Psoas muscle (tissue), 8 donors: ENCODE measurements around the gene SPATA2L. TPM values are rescaled to one million over a fixed set of nuclear protein-coding genes. Genes with fewer than 3 reads are reported as not detected.
A peak's percentile ranks its signal among the peaks of the same experiment; 100 is the strongest.
"Not testable (repeated sequence)": the region's sequence is repeated elsewhere in the genome, so short reads cannot be mapped to it uniquely, and the experiment has no call there.

ENCODE experiments used
- ATAC-seq, 4 donors: fragments of 200-7000 bp; cut with Tn5 transposase; one replicate each; pipeline ENCODE4 v1.9.1; 2020; ENCODE audit warnings: moderate library complexity in 3 of 4, mild to moderate bottlenecking in 2 of 4
- DNase-seq, 2 donors: peaks; one replicate each; pipeline ENCODE4 v3.0.0-alpha.2; 2020
- H3K27ac ChIP-seq: fragments of 200-600 bp; one replicate; pipeline ENCODE4 v1.8.0; 2022
- H3K27me3 ChIP-seq, 3 donors: fragments of 200-600 bp in 1 of 3; one replicate each; pipeline versions ENCODE4 v1.6.1 to v1.8.0; 2013 to 2022; ENCODE audit warnings: low read length in 2 of 3, mild to moderate bottlenecking in 2 of 3, moderate library complexity in 1 of 3; ENCODE audit not compliant: insufficient read depth in 3 of 3
- H3K36me3 ChIP-seq, 2 donors: fragments of 200-600 bp in 1 of 2; one replicate each; pipeline versions ENCODE4 v1.6.1 to v1.8.0; 2013 to 2022; ENCODE audit warnings: low read depth in 1 of 2, mild to moderate bottlenecking in 1 of 2, moderate library complexity in 1 of 2; ENCODE audit not compliant: insufficient read depth in 1 of 2
- H3K4me1 ChIP-seq: fragments of 200-600 bp; one replicate; pipeline ENCODE4 v1.8.0; 2022
- H3K4me3 ChIP-seq: fragments of 200-600 bp; one replicate; pipeline ENCODE4 v1.8.0; 2022; ENCODE audit warnings: mild to moderate bottlenecking
- H3K9me3 ChIP-seq: fragments of 200-600 bp; one replicate; pipeline ENCODE4 v1.8.0; 2022
- WGBS, 3 donors: extraction: QIAGEN DNeasy Blood & Tissue Kit; methylation state at CpG; one replicate each; pipeline versions ENCODE4 v1.1.6 to v1.1.7; 2013; 5-methylcytosine and 5-hydroxymethylcytosine counted together
- intact Hi-C, 2 donors: fragments of 100-400 bp; cut with DNase I; formaldehyde crosslinking; loops; one replicate each; pipeline versions ENCODE4 v1.11.0 to v1.14.2; 2022
- polyA plus RNA-seq, 3 donors: library from polyadenylated mRNA; stranded (reverse); fragments of 200-250 nt; gene quantifications; one replicate each; pipeline ENCODE4 v1.2.3, GENCODE V29; 2013
- total RNA-seq, 4 donors: library from RNA; stranded (reverse); fragmentation: NEBNext Ultra II Directional in 2 of 4; extraction: Animal tissue kit (Norgen Biotek cat#: 25700) in 2 of 4; gene quantifications; one replicate each; pipeline versions ENCODE4 v1.2.1 to v1.2.4, GENCODE V29; 2021 to 2023
- TF ChIP-seq, protein P1 (sequence below): fragments of 200-600 bp; IDR thresholded peaks from one replicate; pipeline ENCODE4 v1.8.0; 2022; ENCODE audit warnings: antibody characterized with exemption
- donor health status: healthy with polysubstance abuse.
- donor health status: DM: no; HTN: no; CAD: no; lungs with moderate emphysema.
- donor health status: Bipolar disorder and iron deficiency.
- donor health status: healthy.
- donor health status: DM: yes; HTN: yes; CAD: no.
- donor health status: DM: no; HTN: no; CAD: no.
- donor health status: DM: no; HTN: no; CAD: no.
- donor health status: DM: yes; HTN: yes; CAD: no.

The SPATA2L gene
- total and polyA plus RNA-seq, 7 donors = 0.56 to 5.9 (median 1.3) TPM

DNA sequence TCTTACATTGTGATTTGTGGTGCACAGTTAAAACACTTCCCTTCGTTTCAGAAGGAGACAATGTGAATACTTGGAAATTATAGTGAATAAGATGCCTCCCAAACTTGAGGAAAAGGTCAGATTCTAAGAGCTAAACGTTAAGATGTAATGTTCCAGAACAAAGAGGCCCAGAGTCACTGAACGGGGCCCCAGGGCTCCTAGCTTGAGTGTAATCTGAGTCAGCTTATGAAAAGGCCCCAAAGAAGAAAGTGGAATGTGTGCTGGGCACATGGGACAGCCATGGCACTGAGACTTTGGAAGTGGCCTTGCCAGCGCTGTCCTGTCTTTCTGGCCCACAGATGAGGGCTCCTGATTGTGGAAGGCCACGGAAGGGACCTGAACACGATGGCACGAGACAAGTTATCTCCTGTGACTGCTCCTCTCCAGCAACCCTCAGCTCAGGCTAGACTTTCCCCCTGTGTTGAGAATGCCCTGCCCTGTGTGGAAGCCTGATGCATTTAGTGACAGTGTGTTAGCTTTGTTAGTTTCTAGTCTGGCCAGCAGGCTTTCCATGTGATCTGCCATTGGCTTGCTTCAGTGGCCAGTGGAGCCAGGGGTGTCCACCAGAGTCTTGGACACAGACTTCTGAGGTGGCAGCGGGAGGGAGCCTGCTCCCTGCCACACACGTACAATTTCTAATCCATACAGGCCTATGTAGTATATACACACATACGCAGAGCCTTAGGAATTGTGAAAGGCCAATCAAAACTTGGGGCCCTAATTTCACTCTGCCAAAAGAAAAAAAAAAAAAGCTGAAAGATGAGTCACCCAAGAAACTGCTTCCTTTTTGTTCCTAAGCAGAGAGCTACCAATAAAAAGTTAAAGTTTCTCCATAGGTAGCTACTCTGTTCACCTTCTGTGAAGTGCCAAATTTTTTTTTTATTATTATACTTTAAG lies 30.7 kb downstream of the SPATA2L start:
- 80 to 82% (median 80%) methylated on average over 10 of the region's 10 CpGs for WGBS, 3 donors
- no peaks in the 10 kb centered on the region for H3K4me1 ChIP-seq
- no peak for DNase-seq
- H3K4me3 ChIP-seq = no peak overlapping the region
- no peaks in the 10 kb centered on the region for H3K9me3 ChIP-seq
- H3K36me3 ChIP-seq = no peaks in the 10 kb centered on the region
- ATAC-seq = no peak
- intact Hi-C loops = no loop called here
- H3K27me3 ChIP-seq = no peaks in the 10 kb centered on the region
- H3K27ac ChIP-seq = no peak overlapping the region
- TF ChIP-seq, protein P1, sequence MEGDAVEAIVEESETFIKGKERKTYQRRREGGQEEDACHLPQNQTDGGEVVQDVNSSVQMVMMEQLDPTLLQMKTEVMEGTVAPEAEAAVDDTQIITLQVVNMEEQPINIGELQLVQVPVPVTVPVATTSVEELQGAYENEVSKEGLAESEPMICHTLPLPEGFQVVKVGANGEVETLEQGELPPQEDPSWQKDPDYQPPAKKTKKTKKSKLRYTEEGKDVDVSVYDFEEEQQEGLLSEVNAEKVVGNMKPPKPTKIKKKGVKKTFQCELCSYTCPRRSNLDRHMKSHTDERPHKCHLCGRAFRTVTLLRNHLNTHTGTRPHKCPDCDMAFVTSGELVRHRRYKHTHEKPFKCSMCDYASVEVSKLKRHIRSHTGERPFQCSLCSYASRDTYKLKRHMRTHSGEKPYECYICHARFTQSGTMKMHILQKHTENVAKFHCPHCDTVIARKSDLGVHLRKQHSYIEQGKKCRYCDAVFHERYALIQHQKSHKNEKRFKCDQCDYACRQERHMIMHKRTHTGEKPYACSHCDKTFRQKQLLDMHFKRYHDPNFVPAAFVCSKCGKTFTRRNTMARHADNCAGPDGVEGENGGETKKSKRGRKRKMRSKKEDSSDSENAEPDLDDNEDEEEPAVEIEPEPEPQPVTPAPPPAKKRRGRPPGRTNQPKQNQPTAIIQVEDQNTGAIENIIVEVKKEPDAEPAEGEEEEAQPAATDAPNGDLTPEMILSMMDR = no peak

- TF ChIP-seq, protein P1 = no peak
- 91 to 93% (median 92%) methylated on average over 11 to 13 of the region's 13 CpGs for WGBS, 3 donors
- no peak overlapping the region for H3K27ac ChIP-seq
- H3K4me1 ChIP-seq = no peaks in the 10 kb centered on the region
- DNase-seq = no peak
- no peak for ATAC-seq
- no peak overlapping the region for H3K4me3 ChIP-seq
- H3K27me3 ChIP-seq = no peaks in the 10 kb centered on the region
- no peaks in the 10 kb centered on the region for H3K9me3 ChIP-seq
- no peaks in the 10 kb centered on the region for H3K36me3 ChIP-seq
- intact Hi-C loops = no loop called here
Measured at GRCh38 chr16:89669755-89670154, 31.8 kb downstream of the SPATA2L start.

DNA sequence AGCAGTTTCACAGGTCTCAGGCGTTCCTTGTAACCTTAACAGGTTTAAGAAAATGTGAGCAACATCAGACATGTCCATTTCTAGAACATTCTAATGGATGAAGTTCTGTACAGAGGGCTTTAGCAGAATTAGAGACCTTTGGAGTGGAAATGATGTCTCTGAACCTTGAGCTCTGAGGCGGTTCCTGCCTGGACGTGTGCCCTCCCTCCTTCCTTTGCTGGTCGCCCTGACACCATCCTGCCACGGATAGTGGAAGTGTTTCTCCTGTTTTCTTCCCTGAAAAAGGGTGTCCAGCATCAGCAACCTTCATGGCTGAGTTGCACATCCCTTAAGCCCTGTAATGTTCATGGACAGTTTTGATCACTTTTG lies 32.7 kb downstream of the SPATA2L start:
- Histone ChIP-seq H3K27me3 (no peaks in the 10 kb centered on the region), H3K9me3 (no peaks in the 10 kb centered on the region), H3K36me3 (no peaks in the 10 kb centered on the region), H3K27ac (no peak overlapping the region), H3K4me3 (no peak overlapping the region), H3K4me1 (no peaks in the 10 kb centered on the region)
- WGBS, 3 donors = 62 to 71% (median 67%) methylated on average over 5 of the region's 5 CpGs
- intact Hi-C loops = no loop called here
- TF ChIP-seq, protein P1 = no peak
- ATAC-seq (no peak), DNase-seq (no peak)

DNA sequence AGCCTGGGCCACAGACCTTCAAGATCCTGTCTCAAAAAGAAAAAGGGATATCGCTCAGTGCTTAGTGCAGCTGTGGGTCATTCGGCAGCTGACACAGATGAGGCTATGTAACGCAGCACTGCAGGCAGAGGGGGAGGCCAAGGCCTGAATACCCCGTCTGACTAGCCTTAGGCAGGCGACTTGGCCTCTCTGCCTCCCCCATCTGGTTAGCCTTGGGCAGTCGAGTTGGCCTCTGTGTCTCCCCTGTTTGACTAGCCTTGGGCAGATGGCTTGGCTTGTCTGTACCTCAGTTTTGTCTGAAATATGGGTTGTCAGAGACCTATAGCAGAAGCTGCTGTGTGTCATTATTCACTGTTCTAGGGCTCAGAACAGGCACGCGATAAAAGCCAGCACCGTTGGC lies 33.9 kb downstream of the SPATA2L start:
- TF ChIP-seq, protein P1 = no peak
- no peaks in the 10 kb centered on the region for H3K9me3 ChIP-seq
- no peak for ATAC-seq
- intact Hi-C loops = no loop called here
- H3K36me3 ChIP-seq = no peaks in the 10 kb centered on the region
- no peak overlapping the region for H3K27ac ChIP-seq
- no peak for DNase-seq
- H3K4me1 ChIP-seq = no peaks in the 10 kb centered on the region
- no peak overlapping the region for H3K4me3 ChIP-seq
- WGBS, 3 donors = 76 to 92% (median 80%) methylated on average over 8 to 9 of the region's 9 CpGs
- H3K27me3 ChIP-seq = no peaks in the 10 kb centered on the region

DNA sequence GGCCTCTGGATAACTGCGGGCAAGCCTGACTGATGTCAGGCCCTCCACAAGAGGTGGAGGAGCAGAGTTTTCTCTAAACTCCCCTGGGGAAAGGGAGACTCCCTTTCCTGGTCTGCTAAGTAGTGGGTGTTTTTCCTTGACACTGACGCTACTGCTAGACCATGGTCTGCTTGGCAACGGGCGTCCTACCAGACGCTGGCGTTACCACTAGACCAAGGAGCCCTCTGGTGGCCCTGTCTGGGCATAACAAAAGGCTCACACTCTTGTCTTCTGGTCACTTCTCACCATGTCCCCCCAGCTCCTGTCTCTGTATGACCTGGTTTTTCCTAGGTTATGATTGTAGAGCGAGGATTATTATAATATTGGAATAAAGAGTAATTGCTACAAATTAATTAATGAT lies 34.5 kb downstream of the SPATA2L start:
- H3K4me1 ChIP-seq, ATAC-seq, H3K27ac ChIP-seq, H3K9me3 ChIP-seq, H3K27me3 ChIP-seq, H3K36me3 ChIP-seq, DNase-seq, intact Hi-C loops, H3K4me3 ChIP-seq: not testable (repeated sequence)
- 34 to 55% (median 54%) methylated on average over 6 to 7 of the region's 7 CpGs for WGBS, 3 donors
- TF ChIP-seq, protein P1 = peak; percentile 29

DNA sequence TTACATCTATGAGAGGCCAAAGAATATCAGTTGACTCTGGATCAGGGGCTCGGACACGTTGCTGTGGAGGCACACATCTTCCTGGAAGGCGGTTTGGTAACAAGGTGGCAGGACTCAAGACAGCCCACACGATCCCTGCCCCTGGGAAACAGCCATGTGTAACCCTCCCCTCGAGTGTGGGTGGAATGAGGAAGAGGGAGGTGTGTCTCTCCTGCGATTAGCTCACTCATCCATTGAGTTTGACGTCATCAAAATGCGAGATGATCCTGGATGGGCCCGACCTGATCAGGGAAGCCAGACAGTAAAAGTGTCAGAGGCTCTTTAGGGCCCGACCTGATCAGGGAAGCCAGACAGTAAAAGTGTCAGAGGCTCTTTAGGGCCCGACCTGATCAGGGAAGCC lies 37.3 kb downstream of the SPATA2L start:
- WGBS, 3 donors = 79 to 85% (median 79%) methylated on average over 10 of the region's 11 CpGs
- H3K27me3 ChIP-seq, H3K9me3 ChIP-seq, intact Hi-C loops, ATAC-seq, H3K4me1 ChIP-seq, H3K4me3 ChIP-seq, H3K27ac ChIP-seq, DNase-seq: not testable (repeated sequence)
- H3K36me3 ChIP-seq = peaks cover 0 to 11% of the 10 kb centered on the region in 2 donors
